GM12878 (cell line): ENCODE measurements around the gene LMCD1. TPM values are rescaled to one million over a fixed set of nuclear protein-coding genes. Genes with fewer than 3 reads are reported as not detected.

Experiments
- BRCA1 ChIP-seq: IDR thresholded peaks from 2 replicates; pipeline ENCODE4 v1.6.1; 2011; ENCODE audit warnings: low read depth, low read length, improper control_type of control experiment
- GABPA ChIP-seq: IDR thresholded peaks from 2 replicates; pipeline ENCODE4 v1.6.1; 2014; ENCODE audit warnings: antibody characterized with exemption, low read depth, mild to moderate bottlenecking, inconsistent platforms
- HSF1 ChIP-seq: fragments of 150-350 bp; IDR thresholded peaks from 2 replicates; pipeline ENCODE4 v1.6.1; 2014; ENCODE audit warnings: mild to moderate bottlenecking, low read depth, low read length
- MEF2A ChIP-seq: IDR thresholded peaks from 2 replicates; pipeline ENCODE4 v1.6.1; 2011; ENCODE audit warnings: low read depth, mild to moderate bottlenecking, low read length, moderate library complexity; ENCODE audit not compliant: insufficient read depth
- MYC ChIP-seq: IDR thresholded peaks from 2 replicates; pipeline ENCODE4 v1.6.1; 2011; ENCODE audit warnings: mild to moderate bottlenecking, low read length, moderate library complexity, inconsistent platforms; ENCODE audit not compliant: insufficient read depth, insufficient replicate concordance, insufficient read length, severe bottlenecking
- SREBF1 ChIP-seq: IDR thresholded peaks from 2 replicates; pipeline ENCODE4 v1.6.1; 2012; ENCODE audit warnings: mild to moderate bottlenecking, low read length
- polyA plus RNA-seq, 11 experiments: library from polyadenylated mRNA; depleted of rRNA in 4 of 11; unstranded in 6 of 11; stranded (reverse) in 5 of 11; fragments of >200 nt; fragmentation: Nextera tagmentation in 4 of 11; fragmentation: Illumina TruSeq in 1 of 11; extraction: Ambion mirVana in 4 of 11; extraction: Trizol in 1 of 11; gene quantifications; 1 replicate in 1 of 11; 2 replicates in 10 of 11; pipeline versions ENCODE4 v1.2.1 to v1.2.3, GENCODE V29; 2011 to 2016; ENCODE audit warnings: inconsistent platforms in 2 of 11, missing spikeins in 2 of 11, low read depth in 1 of 11
- total RNA-seq, 4 experiments: library from RNA; depleted of rRNA in 3 of 4; stranded (reverse); fragments of >200 nt in 3 of 4; fragmentation: Illumina TruSeq in 1 of 4; extraction: Trizol in 1 of 4; gene quantifications; 2 replicates each; pipeline versions ENCODE4 v1.2.1 to v1.2.3, GENCODE V29; 2013 to 2021
- TF ChIP-seq, protein P1 (sequence below): IDR thresholded peaks from 2 replicates; pipeline ENCODE4 v1.6.1; 2012; ENCODE audit warnings: mild to moderate bottlenecking, low read depth, low read length
- TF ChIP-seq, protein P2 (sequence below): fragments of 150-350 bp; IDR thresholded peaks from 2 replicates; pipeline ENCODE4 v1.6.1; 2016; ENCODE audit warnings: low read depth, low read length

The LMCD1 gene
- total and polyA plus RNA-seq, 10 of the 15 experiments (the other 5 are each of a cell fraction or from before 2014, with no cell fraction given), result 0.27 to 6.4 (median 1.7) TPM

DNA sequence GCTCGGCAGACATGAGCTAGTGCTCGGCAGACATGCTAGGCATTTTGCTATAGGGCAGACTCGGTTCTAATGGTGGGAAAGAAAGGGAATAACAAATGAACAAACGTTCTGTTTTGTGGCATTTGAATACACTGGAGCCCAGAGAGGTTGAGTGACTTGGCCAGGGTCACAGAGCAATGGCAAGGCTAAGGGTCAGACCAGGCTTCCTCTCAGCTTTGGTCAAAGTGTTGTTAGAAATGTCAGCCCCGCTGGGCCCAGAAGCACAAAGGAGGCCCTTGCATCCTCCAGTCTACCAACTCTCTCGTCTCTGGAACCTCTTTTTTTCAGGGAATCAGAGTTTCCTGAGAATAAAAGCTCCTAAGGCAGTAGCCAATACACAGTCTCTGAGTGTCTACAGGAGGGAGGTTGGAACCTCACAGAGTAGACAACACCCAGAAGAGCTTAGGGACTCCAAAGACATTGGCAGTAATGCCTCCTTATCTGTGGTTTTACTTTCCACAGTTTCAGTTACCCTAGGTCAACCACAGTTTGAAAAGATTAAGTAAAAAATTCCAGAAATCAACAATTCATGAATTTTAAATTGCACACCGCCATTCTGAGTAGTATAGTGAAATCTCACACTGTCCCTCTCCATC lies 95.7 kb downstream of the LMCD1 start (continued):
- TF ChIP-seq GABPA, result no peak
- TF ChIP-seq, protein P1, sequence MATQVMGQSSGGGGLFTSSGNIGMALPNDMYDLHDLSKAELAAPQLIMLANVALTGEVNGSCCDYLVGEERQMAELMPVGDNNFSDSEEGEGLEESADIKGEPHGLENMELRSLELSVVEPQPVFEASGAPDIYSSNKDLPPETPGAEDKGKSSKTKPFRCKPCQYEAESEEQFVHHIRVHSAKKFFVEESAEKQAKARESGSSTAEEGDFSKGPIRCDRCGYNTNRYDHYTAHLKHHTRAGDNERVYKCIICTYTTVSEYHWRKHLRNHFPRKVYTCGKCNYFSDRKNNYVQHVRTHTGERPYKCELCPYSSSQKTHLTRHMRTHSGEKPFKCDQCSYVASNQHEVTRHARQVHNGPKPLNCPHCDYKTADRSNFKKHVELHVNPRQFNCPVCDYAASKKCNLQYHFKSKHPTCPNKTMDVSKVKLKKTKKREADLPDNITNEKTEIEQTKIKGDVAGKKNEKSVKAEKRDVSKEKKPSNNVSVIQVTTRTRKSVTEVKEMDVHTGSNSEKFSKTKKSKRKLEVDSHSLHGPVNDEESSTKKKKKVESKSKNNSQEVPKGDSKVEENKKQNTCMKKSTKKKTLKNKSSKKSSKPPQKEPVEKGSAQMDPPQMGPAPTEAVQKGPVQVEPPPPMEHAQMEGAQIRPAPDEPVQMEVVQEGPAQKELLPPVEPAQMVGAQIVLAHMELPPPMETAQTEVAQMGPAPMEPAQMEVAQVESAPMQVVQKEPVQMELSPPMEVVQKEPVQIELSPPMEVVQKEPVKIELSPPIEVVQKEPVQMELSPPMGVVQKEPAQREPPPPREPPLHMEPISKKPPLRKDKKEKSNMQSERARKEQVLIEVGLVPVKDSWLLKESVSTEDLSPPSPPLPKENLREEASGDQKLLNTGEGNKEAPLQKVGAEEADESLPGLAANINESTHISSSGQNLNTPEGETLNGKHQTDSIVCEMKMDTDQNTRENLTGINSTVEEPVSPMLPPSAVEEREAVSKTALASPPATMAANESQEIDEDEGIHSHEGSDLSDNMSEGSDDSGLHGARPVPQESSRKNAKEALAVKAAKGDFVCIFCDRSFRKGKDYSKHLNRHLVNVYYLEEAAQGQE, result no peak
- no peak for TF ChIP-seq MEF2A
- TF ChIP-seq, protein P2, sequence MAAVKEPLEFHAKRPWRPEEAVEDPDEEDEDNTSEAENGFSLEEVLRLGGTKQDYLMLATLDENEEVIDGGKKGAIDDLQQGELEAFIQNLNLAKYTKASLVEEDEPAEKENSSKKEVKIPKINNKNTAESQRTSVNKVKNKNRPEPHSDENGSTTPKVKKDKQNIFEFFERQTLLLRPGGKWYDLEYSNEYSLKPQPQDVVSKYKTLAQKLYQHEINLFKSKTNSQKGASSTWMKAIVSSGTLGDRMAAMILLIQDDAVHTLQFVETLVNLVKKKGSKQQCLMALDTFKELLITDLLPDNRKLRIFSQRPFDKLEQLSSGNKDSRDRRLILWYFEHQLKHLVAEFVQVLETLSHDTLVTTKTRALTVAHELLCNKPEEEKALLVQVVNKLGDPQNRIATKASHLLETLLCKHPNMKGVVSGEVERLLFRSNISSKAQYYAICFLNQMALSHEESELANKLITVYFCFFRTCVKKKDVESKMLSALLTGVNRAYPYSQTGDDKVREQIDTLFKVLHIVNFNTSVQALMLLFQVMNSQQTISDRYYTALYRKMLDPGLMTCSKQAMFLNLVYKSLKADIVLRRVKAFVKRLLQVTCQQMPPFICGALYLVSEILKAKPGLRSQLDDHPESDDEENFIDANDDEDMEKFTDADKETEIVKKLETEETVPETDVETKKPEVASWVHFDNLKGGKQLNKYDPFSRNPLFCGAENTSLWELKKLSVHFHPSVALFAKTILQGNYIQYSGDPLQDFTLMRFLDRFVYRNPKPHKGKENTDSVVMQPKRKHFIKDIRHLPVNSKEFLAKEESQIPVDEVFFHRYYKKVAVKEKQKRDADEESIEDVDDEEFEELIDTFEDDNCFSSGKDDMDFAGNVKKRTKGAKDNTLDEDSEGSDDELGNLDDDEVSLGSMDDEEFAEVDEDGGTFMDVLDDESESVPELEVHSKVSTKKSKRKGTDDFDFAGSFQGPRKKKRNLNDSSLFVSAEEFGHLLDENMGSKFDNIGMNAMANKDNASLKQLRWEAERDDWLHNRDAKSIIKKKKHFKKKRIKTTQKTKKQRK, result no peak
- no peak for TF ChIP-seq SREBF1
- no peak for TF ChIP-seq BRCA1
- TF ChIP-seq MYC, result no peak
- TF ChIP-seq HSF1, result no peak
